ENCODE data around the gene PMEPA1. TPM values are rescaled to one million over a fixed set of nuclear protein-coding genes. Genes with fewer than 3 reads are reported as not detected.
A peak's percentile ranks its signal among the peaks of the same experiment; 100 is the strongest.

Gene PMEPA1
- total RNA-seq, 1 experiment from 2014 or later: 14.6 TPM

- DNase-seq (ENCODE audit: low read depth): no peak
Measured at GRCh38 chr20:57711826-57712225, 2.0 kb upstream of the PMEPA1 start.

GRCh38 chr20:57711311-57711712, 1.5 kb upstream of the PMEPA1 start:
- peak; percentile 57 for DNase-seq (ENCODE audit: low read depth)

GRCh38 chr20:57710841-57711240, 1.0 kb upstream of the PMEPA1 start:
- DNase-seq (ENCODE audit: low read depth): no peak

- DNase-seq (ENCODE audit: low read depth): peak; percentile 56
Measured at GRCh38 chr20:57708694-57709673, 831 bp downstream of the PMEPA1 start.

- DNase-seq (ENCODE audit: low read depth): no peak
Measured at GRCh38 chr20:57707849-57708693, 1.7 kb downstream of the PMEPA1 start.

GRCh38 chr20:57707320-57707719, 2.5 kb downstream of the PMEPA1 start:
- no peak for DNase-seq (ENCODE audit: low read depth)

- DNase-seq (ENCODE audit: low read depth): no peak
Measured at GRCh38 chr20:57705127-57705899, 4.5 kb downstream of the PMEPA1 start.

- DNase-seq (ENCODE audit: low read depth): no peak
Measured at GRCh38 chr20:57704245-57704644, 5.6 kb downstream of the PMEPA1 start.

GRCh38 chr20:57703013-57703412, 6.8 kb downstream of the PMEPA1 start:
- DNase-seq (ENCODE audit: low read depth): no peak

- DNase-seq (ENCODE audit: low read depth): no peak
Measured at GRCh38 chr20:57702521-57702920, 7.3 kb downstream of the PMEPA1 start.

GRCh38 chr20:57702091-57702490, 7.7 kb downstream of the PMEPA1 start:
- no peak for DNase-seq (ENCODE audit: low read depth)

GRCh38 chr20:57701651-57702050, 8.2 kb downstream of the PMEPA1 start:
- DNase-seq (ENCODE audit: low read depth): no peak

- DNase-seq (ENCODE audit: low read depth): no peak
Measured at GRCh38 chr20:57701090-57701489, 8.7 kb downstream of the PMEPA1 start.

GRCh38 chr20:57699395-57699794, 10.4 kb downstream of the PMEPA1 start:
- no peak for DNase-seq (ENCODE audit: low read depth)

- DNase-seq (ENCODE audit: low read depth): peak; percentile 87
Measured at GRCh38 chr20:57698867-57699275, 10.9 kb downstream of the PMEPA1 start.

GRCh38 chr20:57698116-57698866, 11.5 kb downstream of the PMEPA1 start:
- peak; percentile 100 for DNase-seq (ENCODE audit: low read depth)

- no peak for DNase-seq (ENCODE audit: low read depth)
Measured at GRCh38 chr20:57697543-57697942, 12.3 kb downstream of the PMEPA1 start.

GRCh38 chr20:57696401-57696961, 13.3 kb downstream of the PMEPA1 start:
- no peak for DNase-seq (ENCODE audit: low read depth)

- DNase-seq (ENCODE audit: low read depth): no peak
Measured at GRCh38 chr20:57695940-57696339, 13.9 kb downstream of the PMEPA1 start.

GRCh38 chr20:57695012-57695411, 14.8 kb downstream of the PMEPA1 start:
- peak; percentile 90 for DNase-seq (ENCODE audit: low read depth)

- no peak for DNase-seq (ENCODE audit: low read depth)
Measured at GRCh38 chr20:57694481-57694880, 15.3 kb downstream of the PMEPA1 start.

Measured in M059J (cell line).